ENCODE results near the gene ANKDD1A.
A peak's percentile ranks its signal among the peaks of the same experiment; 100 is the strongest.

Gene ANKDD1A

DNA sequence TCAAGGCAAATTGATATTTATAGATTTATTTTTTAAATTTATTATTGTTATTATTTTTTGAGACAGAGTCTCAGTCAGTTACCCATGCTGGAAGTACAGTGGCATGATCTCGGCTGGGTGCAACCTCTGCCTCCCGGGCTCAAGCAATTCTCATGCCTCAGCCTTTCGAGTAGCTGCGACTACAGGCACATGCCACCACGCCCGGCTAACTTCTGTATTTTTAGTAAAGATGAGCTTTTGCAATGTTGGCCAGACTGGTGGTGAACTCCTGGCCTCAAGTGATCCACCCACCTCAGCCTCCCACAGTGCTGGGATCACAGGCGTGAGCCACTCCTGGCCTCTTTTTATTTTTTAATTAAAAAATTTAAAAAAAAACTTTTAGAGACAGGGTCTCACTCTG, 59.0 kb downstream of the ANKDD1A start:
- DNase-seq, result peak; percentile 61 to 66 (median 65)

DNA sequence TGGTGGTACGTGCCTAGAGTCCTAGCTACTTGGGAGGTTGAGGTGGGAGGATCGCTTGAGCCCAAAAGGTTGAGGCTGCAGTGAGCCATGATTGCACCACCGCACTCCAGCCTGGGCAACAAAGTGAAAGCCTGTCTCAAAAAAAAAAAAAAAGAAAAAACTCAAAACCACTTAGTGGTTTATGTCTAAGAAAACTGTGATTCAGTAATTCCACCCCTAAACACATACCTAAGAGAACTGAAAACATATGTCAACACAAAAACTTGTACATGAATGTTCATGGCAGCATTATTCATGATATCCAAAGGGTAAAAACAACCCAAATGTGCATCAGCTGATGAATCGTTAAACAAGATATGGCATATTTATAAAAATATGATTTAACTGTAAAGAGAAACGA, 63.7 kb downstream of the ANKDD1A start:
- no peak for DNase-seq

DNA sequence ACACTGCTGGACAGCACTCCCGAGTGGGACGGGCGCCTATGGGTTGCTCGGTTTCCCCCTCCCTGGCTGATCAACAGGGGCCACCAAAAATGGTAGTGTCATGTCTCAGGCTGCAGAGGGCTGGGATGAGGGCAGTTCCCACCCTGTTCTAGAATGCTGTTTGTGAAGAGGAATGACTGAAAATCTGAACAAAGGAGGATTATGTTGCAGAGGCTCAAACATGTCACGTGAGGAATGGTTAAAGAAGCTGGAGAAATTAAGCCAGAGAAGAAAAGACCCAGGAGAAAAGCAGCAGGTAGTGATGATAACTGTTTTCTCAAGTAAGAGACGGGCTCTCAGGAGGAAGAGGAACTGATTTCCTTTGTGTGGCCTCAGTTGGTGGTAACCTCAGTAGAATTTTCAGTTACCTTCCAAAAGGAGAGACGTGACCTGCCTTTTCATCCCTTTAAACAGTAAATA, 67.6 kb downstream of the ANKDD1A start:
- DNase-seq, result no peak

DNA sequence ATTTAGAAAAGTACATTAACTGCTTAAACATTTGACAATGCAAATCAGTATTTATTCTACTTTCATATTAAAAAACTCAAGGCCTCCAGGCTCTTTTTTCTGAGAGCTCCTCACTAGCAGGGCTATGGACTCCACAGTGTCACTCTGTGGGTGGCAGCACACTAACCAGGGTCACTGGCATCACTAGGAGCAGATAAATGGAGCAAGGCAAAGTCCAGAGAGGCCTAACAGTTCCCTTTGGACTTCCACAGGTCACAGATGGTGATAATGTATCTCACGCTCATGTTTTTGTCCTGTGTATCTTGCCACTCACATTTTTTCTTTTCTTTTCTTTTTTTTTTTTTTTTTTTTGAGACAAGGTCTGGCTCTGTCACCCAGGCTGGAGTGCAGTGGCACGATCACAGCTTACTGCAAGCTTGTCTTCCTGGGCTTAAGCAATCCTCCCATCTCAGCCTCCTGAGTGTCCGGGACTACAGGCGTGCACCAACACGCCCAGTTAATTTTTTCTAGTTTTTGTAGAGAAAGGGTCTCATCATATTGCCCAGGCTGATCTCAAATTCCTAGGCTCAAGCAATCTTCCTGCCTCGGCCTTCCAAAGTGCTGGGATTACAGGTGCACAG, 70.2 kb downstream of the ANKDD1A start:
- no peak for DNase-seq

DNA sequence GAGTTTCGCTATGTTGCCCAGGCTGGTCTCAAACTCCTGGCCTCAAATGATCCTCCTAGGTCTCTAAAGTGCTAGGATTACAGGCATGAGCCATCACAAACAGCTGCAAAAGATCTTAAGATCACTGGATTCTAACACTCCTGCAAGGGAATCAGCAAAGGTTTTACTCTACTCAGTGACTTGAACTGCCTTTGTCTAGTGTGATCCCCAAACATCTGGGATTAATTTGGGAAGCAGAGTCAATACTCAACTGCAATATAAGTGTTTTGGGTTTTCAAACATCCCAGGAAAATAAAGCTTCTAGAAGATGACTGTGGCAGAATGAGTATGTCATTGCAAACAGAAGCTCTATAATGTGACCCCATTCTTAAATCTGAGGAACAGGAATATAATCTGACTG, 70.8 kb downstream of the ANKDD1A start:
- DNase-seq, result no peak

DNA sequence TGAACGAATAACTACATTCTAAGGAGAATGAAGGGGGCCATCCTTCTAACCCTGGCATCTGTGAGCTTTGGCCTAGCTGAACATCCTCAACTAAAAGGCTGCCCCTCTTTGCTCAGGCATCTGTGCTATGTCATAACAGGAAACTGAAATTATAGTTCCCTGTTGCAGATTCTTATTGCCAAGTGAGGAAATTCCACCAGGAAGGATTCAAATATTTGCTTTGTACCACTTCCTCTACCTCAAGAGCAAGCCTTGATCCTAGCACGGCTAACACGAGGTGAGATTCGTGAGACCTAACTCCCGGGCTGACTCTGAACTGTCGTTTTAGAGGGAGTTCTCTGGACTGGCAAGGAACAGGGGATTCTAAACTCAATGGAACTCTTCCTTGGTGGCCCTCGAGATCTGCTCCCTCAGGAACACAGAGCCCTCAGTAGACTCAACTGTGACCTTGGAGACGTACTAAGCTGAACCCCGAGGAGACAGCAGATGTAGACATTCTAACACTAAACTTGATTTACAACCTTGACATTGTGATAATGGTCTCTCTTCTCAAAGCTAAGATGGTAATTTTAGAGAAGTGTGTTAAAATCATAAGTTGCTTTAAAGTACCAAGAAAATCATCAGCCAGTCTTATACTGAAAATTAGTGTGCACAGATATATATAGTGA, 73.8 kb downstream of the ANKDD1A start:
- peak; percentile 76 to 93 (median 87) for DNase-seq

DNA sequence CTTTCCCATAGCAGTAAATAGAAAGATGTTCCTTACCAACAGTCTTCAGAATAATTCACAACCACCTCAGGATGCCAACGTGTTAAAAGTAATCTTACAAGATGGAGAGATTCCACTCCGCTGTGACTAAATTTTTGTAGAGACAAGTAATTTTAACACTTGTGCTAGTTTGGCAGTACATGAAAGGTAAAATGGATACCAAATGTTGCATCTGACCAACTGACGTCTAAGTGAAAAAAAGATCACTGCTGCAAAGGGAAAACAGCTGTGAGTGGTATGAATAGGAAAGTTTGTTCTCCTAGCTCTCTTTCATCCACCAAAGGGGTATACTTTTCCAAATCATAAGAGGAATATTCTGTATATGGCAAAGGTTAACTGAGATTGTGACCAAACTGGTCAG, 75.4 kb downstream of the ANKDD1A start:
- no peak for DNase-seq

DNA sequence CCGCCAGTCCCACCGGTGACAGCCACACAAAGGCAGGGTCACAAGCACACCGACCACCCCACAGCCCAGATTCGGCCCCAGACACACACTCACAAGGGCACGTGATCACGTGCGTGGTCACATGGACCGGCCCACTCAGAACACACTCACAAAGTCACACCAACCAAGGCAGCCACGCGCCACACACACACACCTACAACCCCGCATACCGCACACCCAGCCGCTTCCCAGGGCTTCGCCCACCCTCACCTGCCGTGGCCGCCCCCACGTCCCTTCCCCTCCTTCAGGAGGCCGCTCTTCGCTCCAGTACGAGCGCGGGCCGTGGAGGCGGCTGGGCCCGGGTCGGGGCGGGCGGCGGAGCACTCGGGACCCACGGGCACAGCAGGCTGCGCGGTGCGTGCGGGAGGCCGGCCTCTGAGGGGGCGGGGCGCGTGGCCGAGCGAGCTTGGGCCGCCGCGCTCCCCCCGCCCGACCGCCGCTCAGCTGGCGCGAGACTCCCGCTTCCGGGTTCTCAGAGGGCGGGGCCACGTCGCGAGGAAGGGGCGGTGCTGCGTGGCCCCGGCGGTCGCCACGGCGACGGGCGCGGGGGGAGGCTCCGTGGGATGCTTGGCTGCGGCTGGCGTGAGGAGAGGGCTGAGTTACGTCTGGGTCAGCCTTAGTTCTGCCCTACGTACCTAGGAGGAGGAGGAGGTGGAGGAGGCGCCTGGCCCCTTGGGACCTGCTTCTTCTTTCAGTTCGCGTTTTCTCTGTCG, 77.9 kb downstream of the ANKDD1A start, which contains the start of gene SPG21:
TSS of gene SPG21 (minus strand) at position 499 of the 752 bp plus-strand sequence. CDS start 6,345 bp downstream, outside the sequence.
- DNase-seq, result peak; percentile 93 to 97 (median 96)

DNA sequence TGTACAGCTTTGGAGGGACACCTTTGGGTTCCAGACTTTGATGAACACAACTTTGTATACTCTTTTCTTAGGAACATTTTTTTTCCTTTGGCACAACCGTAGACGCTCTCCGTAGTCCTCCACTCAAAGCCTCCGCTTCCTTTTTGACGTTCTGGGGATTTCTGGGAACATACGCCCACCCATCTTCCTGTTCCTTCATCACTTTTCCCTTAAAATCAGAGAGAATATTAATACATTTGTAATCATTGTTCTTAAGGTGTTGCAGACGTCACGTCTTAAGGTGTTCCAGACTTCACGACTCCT, 78.4 kb downstream of the ANKDD1A start:
- peak in 1 of 3 donors; percentile 76 for DNase-seq

DNA sequence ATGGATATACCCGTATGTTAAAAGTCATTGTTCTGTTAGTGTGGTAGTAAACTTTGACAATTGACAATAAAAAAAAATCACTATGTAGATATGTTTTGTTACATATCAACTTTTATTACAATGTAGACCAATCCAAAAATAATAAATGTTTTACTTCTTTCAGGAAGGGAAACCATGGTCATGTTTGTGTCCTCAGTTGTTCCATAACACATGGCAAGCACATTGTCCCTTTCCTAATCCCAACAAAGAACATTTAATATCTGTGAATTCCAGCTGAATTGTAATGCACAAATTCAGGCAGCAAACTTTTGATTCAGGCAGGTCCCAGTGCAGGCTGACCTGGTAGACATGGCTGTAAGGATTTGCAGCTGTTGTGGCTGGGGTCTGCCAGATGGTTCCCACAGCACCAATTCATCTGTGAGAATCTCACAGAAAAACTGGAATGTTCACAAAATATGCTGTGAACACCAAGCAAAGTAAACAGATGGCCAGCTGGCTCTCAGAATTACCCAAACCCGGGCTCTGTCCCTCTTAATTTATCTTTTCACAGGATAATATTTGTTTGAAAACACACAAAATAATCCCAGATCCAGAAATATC, 79.9 kb downstream of the ANKDD1A start:
- no peak for DNase-seq

DNA sequence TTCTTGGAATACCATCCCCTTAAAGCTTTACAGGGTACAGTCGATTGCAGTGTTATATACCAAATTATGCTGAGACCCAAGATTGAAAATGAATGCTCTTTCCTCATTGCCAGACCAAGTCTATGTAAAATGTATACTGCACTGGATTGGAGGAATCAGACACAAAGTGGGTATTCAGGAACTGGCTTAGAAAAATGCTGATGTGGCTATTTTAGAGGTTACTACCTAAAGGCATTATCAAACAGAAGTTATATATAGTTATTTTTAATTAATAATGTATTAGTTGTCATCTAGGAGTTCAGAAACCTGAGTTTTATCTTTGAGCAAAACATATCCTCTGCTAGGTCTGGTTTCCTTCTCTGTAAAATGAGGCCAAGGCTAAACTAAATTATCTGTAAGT, 81.6 kb downstream of the ANKDD1A start:
- no peak for DNase-seq

DNA sequence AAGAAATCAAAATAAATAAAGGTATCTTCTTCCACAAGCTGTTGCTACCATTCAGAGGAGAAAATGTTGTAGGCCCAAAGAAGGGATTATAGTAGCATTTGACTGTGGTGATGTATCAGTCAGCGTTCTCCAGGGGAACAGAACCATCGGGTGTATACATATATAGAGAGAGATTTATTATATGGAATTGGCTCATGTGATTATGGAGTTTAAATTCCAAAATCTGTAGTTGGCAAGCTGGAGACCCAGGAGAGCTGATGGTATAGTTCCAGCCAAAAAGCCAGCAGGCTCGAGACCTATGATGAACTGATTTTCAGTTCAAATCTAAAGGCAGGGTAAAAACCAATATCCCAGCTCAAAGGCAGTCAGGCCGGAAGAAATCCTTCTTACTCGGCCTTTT, 85.4 kb downstream of the ANKDD1A start:
- DNase-seq, result no peak

DNA sequence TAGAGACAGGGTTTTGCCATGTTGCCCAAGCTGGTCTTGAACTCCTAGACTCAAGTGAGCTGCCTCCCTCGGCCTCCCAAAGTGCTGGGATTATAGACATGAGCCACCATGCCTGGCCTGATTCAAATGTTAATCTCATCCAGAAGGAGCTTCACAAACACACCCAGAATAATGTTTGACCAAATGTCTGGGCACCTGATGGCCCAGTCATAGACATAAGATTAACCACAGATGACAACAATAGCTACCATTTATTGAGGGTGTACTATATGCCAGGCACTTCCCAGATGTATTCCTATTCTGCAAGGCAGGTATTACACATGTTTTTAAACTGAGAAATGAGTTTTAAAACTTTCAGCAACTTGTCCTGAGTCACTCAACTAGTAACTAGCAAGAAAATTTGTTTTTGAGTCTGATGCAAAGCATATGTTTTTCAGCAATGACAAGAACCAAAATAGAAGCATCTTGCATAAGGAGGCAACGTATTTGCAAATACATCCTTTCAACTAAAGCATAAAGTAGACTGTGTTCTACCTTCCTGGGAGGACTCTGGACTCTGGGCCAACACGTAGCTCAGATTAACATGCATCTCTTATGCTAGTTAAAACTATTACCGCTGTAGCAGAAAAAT, 86.2 kb downstream of the ANKDD1A start:
- no peak for DNase-seq

DNA sequence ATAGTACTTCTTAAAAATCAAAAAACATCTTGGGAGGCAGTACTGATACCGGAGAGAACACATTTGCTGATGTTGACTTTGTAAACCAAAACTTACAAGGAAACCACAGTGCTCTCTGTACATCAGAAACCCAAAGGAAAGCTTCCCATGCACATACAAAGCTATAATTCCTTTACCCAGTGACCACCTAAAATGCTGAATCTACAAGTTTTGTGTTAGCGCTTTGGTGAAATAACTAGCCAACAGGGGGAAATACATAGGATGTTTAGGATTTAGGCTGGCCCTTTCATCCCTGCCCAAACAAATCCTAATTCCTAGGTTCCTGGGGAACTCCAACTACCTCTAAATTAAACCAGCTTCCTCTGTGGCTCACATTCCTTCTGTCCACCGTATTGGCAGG, 93.3 kb downstream of the ANKDD1A start:
- no peak for DNase-seq

DNA sequence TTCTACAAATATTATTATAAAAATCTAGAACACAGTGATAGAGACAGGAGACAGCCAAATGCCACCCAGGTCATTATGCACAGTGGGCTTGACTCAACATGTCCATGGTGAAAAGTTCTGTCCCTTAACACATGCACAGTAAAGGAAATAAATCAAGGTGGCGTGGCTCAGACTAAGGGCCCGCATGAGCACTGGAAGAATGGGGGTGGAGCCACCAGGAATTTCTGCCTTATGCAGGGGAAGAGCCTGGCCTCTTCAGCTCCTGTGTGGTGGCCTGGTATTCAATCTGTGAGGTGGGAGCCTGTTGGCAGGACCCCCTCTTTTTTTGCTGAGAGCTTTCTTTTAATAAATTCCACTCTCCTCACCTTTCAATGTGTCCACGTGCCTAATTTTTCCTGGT, 95.2 kb downstream of the ANKDD1A start:
- no peak for DNase-seq
